HepG2 (cell line): ENCODE results near the gene ZNF217.
A peak's percentile ranks its signal among the peaks of the same experiment; 100 is the strongest.

Experiments used
- ARHGAP35 ChIP-seq: sonication (generic); formaldehyde crosslinking; IDR thresholded peaks from 2 replicates; pipeline ENCODE4 v1.9.0; 2022; ENCODE audit warnings: mild to moderate bottlenecking, inconsistent platforms, moderate library complexity, missing genetic modification reagents, borderline replicate concordance
- DPF2 ChIP-seq: sonication (generic); formaldehyde crosslinking; IDR thresholded peaks from 2 replicates; pipeline ENCODE4 v1.4.0; 2020; ENCODE audit warnings: mild to moderate bottlenecking, low read depth, missing genetic modification reagents, borderline replicate concordance
- FOXK2 ChIP-seq: fragments of 450-650 bp; IDR thresholded peaks from 2 replicates; pipeline ENCODE4 v1.6.1; 2016
- PHF8 ChIP-seq: sonication (generic); formaldehyde crosslinking; IDR thresholded peaks from 2 replicates; pipeline ENCODE4 v1.5.0; 2020; ENCODE audit warnings: missing genetic modification reagents
- POLR2A ChIP-seq, 2 experiments: IDR thresholded peaks; 2 replicates each; pipeline ENCODE4 v1.6.1; 2011; ENCODE audit warnings: low read depth in 2 of 2, low read length in 2 of 2, mild to moderate bottlenecking in 1 of 2, moderate library complexity in 1 of 2; ENCODE audit not compliant: insufficient read depth in 1 of 2
- SMC3 ChIP-seq: IDR thresholded peaks from 2 replicates; pipeline ENCODE4 v1.6.1; 2011; ENCODE audit warnings: low read length, improper control_type of control experiment
- SP5 ChIP-seq: IDR thresholded peaks from 2 replicates; pipeline ENCODE4 v1.6.1; 2016; ENCODE audit warnings: low read depth, borderline replicate concordance
- ZNF766 ChIP-seq: sonication (generic); formaldehyde crosslinking; IDR thresholded peaks from 2 replicates; pipeline ENCODE4 v1.5.0; 2020; ENCODE audit warnings: missing genetic modification reagents, borderline replicate concordance
- TF ChIP-seq, protein P1 (sequence below): sonication (generic); formaldehyde crosslinking; IDR thresholded peaks from 2 replicates; pipeline ENCODE4 v1.5.0; 2020; ENCODE audit warnings: mild to moderate bottlenecking, missing genetic modification reagents, moderate library complexity
- TF ChIP-seq, protein P2 (sequence below): sonication (generic); formaldehyde crosslinking; conservative IDR thresholded peaks from 2 replicates; pipeline ENCODE4 v1.4.0; 2020; ENCODE audit warnings: mild to moderate bottlenecking, missing genetic modification reagents, moderate library complexity
- TF ChIP-seq, protein P3 (sequence below): sonication (generic); formaldehyde crosslinking; IDR thresholded peaks from 2 replicates; pipeline ENCODE4 v1.4.0; 2020; ENCODE audit warnings: missing genetic modification reagents, mild to moderate bottlenecking, borderline replicate concordance

DNA sequence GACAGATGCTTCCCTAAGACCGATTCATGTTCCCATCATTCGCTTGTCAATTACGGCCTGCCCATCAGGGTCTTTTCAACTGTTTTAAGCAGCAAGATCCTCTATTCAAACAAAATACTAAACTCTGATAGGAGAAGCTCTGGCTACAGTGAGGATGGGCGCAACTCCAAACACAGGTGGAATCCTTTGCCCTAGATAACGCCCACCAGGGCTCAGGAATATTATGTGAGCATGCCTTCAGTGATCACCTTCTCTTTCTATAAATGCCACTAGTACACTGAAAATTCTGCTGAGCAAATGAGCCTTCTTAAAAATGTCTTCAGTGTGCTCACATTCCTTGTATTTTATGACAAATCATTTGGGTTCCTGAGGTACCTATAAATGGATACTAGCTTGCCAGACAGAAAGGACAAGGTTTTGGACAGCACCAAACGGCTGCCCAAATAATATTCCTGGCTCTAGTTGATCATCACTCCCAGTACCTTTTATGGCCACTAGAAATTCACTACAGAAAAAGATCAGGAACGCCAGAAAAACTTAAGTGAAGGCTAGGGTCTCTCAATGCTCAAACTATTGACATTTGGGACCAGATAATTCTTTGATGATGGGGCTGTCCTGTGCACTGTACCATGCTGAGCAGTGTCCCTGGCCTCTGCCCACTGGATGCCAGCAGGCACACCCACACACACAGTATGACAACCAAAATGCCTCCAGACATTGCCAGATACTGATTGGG, 13.1 kb downstream of the ZNF217 start:
- TF ChIP-seq, protein P1, sequence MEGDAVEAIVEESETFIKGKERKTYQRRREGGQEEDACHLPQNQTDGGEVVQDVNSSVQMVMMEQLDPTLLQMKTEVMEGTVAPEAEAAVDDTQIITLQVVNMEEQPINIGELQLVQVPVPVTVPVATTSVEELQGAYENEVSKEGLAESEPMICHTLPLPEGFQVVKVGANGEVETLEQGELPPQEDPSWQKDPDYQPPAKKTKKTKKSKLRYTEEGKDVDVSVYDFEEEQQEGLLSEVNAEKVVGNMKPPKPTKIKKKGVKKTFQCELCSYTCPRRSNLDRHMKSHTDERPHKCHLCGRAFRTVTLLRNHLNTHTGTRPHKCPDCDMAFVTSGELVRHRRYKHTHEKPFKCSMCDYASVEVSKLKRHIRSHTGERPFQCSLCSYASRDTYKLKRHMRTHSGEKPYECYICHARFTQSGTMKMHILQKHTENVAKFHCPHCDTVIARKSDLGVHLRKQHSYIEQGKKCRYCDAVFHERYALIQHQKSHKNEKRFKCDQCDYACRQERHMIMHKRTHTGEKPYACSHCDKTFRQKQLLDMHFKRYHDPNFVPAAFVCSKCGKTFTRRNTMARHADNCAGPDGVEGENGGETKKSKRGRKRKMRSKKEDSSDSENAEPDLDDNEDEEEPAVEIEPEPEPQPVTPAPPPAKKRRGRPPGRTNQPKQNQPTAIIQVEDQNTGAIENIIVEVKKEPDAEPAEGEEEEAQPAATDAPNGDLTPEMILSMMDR = 0 out of 2 replicates have a peak, but pooled peaks have one; percentile 10
- TF ChIP-seq SMC3 = no peak
- TF ChIP-seq, protein P2, sequence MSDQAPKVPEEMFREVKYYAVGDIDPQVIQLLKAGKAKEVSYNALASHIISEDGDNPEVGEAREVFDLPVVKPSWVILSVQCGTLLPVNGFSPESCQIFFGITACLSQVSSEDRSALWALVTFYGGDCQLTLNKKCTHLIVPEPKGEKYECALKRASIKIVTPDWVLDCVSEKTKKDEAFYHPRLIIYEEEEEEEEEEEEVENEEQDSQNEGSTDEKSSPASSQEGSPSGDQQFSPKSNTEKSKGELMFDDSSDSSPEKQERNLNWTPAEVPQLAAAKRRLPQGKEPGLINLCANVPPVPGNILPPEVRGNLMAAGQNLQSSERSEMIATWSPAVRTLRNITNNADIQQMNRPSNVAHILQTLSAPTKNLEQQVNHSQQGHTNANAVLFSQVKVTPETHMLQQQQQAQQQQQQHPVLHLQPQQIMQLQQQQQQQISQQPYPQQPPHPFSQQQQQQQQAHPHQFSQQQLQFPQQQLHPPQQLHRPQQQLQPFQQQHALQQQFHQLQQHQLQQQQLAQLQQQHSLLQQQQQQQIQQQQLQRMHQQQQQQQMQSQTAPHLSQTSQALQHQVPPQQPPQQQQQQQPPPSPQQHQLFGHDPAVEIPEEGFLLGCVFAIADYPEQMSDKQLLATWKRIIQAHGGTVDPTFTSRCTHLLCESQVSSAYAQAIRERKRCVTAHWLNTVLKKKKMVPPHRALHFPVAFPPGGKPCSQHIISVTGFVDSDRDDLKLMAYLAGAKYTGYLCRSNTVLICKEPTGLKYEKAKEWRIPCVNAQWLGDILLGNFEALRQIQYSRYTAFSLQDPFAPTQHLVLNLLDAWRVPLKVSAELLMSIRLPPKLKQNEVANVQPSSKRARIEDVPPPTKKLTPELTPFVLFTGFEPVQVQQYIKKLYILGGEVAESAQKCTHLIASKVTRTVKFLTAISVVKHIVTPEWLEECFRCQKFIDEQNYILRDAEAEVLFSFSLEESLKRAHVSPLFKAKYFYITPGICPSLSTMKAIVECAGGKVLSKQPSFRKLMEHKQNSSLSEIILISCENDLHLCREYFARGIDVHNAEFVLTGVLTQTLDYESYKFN = no peak
- no peak for TF ChIP-seq FOXK2
- no peak for TF ChIP-seq ARHGAP35 (CRISPR knock-in tag)
- TF ChIP-seq PHF8 = no peak
- 0 out of 4 replicates have a peak, but pooled peaks of 1 of the 2 experiments have one; percentile 2 for TF ChIP-seq POLR2A (IDR thresholded peaks at IDR 0.05; ENCODE audit: insufficient read depth in 1 of 2, low read depth in 2 of 2, low read length in 2 of 2)
- TF ChIP-seq, protein P3, sequence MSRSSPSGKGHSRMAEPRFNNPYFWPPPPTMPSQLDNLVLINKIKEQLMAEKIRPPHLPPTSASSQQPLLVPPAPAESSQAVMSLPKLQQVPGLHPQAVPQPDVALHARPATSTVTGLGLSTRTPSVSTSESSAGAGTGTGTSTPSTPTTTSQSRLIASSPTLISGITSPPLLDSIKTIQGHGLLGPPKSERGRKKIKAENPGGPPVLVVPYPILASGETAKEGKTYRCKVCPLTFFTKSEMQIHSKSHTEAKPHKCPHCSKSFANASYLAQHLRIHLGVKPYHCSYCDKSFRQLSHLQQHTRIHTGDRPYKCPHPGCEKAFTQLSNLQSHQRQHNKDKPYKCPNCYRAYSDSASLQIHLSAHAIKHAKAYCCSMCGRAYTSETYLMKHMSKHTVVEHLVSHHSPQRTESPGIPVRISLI (CRISPR knock-in tag) = no peak
- TF ChIP-seq SP5 = no peak
- no peak for TF ChIP-seq ZNF766 (CRISPR knock-in tag)
- no peak for TF ChIP-seq DPF2 (CRISPR knock-in tag)
